Measurements from ENCODE around the gene LAIR1. TPM values are rescaled to one million over a fixed set of nuclear protein-coding genes. Genes with fewer than 3 reads are reported as not detected.
A peak's percentile ranks its signal among the peaks of the same experiment; 100 is the strongest.

The LAIR1 gene
- total RNA-seq, 1 experiment from 2014 or later = 0.37 TPM

DNA sequence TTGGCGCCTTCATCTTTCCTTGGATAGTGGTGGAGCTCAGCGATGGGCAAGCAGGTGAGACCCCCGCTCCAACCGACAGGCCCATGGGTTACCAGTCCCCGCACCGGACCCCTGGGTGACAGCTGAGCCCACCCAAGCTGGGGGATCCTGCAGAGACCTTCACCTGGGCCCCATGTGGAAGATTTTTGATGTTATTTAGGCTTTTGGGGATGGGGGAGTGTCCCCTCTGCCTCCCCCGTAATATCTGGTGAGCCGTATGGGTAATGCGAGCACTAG, 46.8 kb downstream of the LAIR1 start:
- ChIA-PET CTCF (interaction anchor here (1.2 to 3.6 kb wide), 2 partner anchors 28 to 51 kb away, joined by 3 to 36 read pairs; no protein-coding TSS in a partner anchor), POLR2A (interaction anchor here (0.5 to 1.7 kb wide), 3 partner anchors 129 to 1076 kb away, joined by 3 to 9 read pairs (median 4); partner anchors contain the start of gene MBOAT7)
- peaks cover 32% of the 10 kb centered on the region for H3K27me3 Mint-ChIP-seq (ENCODE audit: low read depth)
- peaks cover 32% of the 10 kb centered on the region for H3K9me3 Mint-ChIP-seq
- peaks cover 22% of the 10 kb centered on the region for H3K36me3 Mint-ChIP-seq
- DNase-seq (ENCODE audit: low spot score) (no peak), ATAC-seq (no peak)
- H3K4me3 Mint-ChIP-seq = no peak overlapping the region
- H3K4me1 Mint-ChIP-seq = peaks cover 12% of the 10 kb centered on the region
- no peak for TF ChIP-seq JAZF1 (CRISPR knock-in tag; IDR thresholded peaks at IDR 0.05)
- TF ChIP-seq, protein P1, sequence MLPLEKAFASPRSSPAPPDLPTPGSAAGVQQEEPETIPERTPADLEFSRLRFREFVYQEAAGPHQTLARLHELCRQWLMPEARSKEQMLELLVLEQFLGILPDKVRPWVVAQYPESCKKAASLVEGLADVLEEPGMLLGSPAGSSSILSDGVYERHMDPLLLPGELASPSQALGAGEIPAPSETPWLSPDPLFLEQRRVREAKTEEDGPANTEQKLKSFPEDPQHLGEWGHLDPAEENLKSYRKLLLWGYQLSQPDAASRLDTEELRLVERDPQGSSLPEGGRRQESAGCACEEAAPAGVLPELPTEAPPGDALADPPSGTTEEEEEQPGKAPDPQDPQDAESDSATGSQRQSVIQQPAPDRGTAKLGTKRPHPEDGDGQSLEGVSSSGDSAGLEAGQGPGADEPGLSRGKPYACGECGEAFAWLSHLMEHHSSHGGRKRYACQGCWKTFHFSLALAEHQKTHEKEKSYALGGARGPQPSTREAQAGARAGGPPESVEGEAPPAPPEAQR (CRISPR knock-in tag; IDR thresholded peaks at IDR 0.05) = no peak
- no peak for TF ChIP-seq ELF4 (CRISPR knock-in tag; IDR thresholded peaks at IDR 0.05; ENCODE audit: low read depth)
- no peak for TF ChIP-seq GRHL2 (CRISPR knock-in tag; IDR thresholded peaks at IDR 0.05; ENCODE audit: insufficient replicate concordance, severe bottlenecking)
- TF ChIP-seq, protein P2, sequence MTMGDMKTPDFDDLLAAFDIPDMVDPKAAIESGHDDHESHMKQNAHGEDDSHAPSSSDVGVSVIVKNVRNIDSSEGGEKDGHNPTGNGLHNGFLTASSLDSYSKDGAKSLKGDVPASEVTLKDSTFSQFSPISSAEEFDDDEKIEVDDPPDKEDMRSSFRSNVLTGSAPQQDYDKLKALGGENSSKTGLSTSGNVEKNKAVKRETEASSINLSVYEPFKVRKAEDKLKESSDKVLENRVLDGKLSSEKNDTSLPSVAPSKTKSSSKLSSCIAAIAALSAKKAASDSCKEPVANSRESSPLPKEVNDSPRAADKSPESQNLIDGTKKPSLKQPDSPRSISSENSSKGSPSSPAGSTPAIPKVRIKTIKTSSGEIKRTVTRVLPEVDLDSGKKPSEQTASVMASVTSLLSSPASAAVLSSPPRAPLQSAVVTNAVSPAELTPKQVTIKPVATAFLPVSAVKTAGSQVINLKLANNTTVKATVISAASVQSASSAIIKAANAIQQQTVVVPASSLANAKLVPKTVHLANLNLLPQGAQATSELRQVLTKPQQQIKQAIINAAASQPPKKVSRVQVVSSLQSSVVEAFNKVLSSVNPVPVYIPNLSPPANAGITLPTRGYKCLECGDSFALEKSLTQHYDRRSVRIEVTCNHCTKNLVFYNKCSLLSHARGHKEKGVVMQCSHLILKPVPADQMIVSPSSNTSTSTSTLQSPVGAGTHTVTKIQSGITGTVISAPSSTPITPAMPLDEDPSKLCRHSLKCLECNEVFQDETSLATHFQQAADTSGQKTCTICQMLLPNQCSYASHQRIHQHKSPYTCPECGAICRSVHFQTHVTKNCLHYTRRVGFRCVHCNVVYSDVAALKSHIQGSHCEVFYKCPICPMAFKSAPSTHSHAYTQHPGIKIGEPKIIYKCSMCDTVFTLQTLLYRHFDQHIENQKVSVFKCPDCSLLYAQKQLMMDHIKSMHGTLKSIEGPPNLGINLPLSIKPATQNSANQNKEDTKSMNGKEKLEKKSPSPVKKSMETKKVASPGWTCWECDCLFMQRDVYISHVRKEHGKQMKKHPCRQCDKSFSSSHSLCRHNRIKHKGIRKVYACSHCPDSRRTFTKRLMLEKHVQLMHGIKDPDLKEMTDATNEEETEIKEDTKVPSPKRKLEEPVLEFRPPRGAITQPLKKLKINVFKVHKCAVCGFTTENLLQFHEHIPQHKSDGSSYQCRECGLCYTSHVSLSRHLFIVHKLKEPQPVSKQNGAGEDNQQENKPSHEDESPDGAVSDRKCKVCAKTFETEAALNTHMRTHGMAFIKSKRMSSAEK (CRISPR knock-in tag; IDR thresholded peaks at IDR 0.05; ENCODE audit: borderline replicate concordance) = no peak
- no peak for TF ChIP-seq KAT7 (CRISPR knock-in tag; IDR thresholded peaks at IDR 0.05; ENCODE audit: borderline replicate concordance)
- TF ChIP-seq SMAD3 (CRISPR knock-in tag; IDR thresholded peaks at IDR 0.05; ENCODE audit: borderline replicate concordance) = no peak
- TF ChIP-seq FOXK1 (CRISPR knock-in tag; IDR thresholded peaks at IDR 0.05) = no peak
- TF ChIP-seq, protein P3, sequence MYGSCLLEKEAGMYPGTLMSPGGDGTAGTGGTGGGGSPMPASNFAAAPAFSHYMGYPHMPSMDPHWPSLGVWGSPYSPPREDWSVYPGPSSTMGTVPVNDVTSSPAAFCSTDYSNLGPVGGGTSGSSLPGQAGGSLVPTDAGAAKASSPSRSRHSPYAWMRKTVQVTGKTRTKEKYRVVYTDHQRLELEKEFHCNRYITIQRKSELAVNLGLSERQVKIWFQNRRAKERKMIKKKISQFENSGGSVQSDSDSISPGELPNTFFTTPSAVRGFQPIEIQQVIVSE (CRISPR knock-in tag; IDR thresholded peaks at IDR 0.05; ENCODE audit: borderline replicate concordance) = no peak
- no peak for TF ChIP-seq SMAD4 (CRISPR knock-in tag; IDR thresholded peaks at IDR 0.05)
- no peak for TF ChIP-seq NFE2L1 (CRISPR knock-in tag; IDR thresholded peaks at IDR 0.05)
- no peak for TF ChIP-seq MYBL2 (CRISPR knock-in tag; IDR thresholded peaks at IDR 0.05)
- TF ChIP-seq NFATC4 (CRISPR knock-in tag; IDR thresholded peaks at IDR 0.05) = no peak
- no peak for TF ChIP-seq ZNF317 (CRISPR knock-in tag; IDR thresholded peaks at IDR 0.05; ENCODE audit: borderline replicate concordance, low read depth)
- TF ChIP-seq, protein P4, sequence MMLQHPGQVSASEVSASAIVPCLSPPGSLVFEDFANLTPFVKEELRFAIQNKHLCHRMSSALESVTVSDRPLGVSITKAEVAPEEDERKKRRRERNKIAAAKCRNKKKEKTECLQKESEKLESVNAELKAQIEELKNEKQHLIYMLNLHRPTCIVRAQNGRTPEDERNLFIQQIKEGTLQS (CRISPR knock-in tag; conservative IDR thresholded peaks at IDR 0.05) = no peak
- H3K27ac Mint-ChIP-seq = no peak overlapping the region

DNA sequence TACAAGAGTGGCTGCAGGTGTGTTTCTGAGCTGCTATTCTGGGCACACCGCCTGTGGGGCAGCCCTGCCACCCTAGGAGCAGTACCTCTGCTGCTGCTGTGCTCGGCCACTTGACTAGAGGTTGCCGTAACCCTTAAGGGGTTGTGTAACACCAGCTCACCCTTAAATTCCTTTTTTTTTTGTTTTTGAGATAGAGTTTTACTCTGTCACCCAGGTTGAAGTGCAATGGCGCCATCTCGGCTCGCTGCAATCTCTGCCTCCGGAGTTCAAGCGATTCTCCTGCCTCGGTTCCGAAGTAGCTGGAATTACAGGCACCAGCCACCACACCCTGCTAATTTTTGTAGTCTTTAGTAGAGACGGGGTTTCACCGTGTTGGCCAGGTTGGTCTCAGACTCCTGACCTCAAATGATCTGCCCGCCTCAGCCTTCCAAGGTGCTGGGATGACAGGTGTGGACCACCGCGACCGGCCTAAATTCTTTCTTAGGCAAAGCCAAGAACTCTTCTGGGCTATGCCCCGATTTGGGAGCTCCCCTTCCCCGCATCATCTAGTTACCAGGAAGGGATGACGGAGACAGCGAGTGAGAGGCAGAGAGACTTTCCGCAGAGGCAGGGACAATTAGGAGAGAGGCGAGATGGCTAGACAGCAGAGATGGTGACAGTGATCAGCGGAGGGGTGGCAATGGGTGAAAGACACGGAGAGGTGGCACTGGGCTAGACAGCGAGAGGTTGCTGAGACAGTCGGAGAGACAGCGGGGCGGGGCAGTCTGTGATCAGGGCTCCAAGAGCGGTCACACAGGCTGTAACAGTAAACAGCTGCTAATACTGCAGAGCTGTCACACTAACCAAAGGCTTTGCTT, 47.4 kb downstream of the LAIR1 start:
- Mint-ChIP-seq H3K4me1 (peaks cover 12% of the 10 kb centered on the region), H3K27me3 (ENCODE audit: low read depth) (peaks cover 27% of the 10 kb centered on the region), H3K36me3 (peaks cover 18% of the 10 kb centered on the region), H3K9me3 (peaks cover 30% of the 10 kb centered on the region), H3K27ac (peak overlapping the region; percentile 81), H3K4me3 (no peak overlapping the region)
- ATAC-seq (peak; percentile 40), DNase-seq (ENCODE audit: low spot score) (no peak)
- CTCF ChIA-PET = interaction anchor here (0.5 to 3.6 kb wide), 13 partner anchors 8 to 405 kb away, joined by 3 to 36 read pairs (median 5); partner anchors contain the start of gene MBOAT7
- POLR2A ChIA-PET = interaction anchor here (0.5 to 1.7 kb wide), 7 partner anchors 62 to 1076 kb away, joined by 3 to 9 read pairs (median 4); partner anchors contain the start of genes MBOAT7 and TSEN34
- TF ChIP-seq, protein P5, sequence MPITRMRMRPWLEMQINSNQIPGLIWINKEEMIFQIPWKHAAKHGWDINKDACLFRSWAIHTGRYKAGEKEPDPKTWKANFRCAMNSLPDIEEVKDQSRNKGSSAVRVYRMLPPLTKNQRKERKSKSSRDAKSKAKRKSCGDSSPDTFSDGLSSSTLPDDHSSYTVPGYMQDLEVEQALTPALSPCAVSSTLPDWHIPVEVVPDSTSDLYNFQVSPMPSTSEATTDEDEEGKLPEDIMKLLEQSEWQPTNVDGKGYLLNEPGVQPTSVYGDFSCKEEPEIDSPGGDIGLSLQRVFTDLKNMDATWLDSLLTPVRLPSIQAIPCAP (CRISPR knock-in tag; IDR thresholded peaks at IDR 0.05) = no peak
- TF ChIP-seq CBFB (CRISPR knock-in tag; IDR thresholded peaks at IDR 0.05; ENCODE audit: low read depth) = no peak
- TF ChIP-seq, protein P6, sequence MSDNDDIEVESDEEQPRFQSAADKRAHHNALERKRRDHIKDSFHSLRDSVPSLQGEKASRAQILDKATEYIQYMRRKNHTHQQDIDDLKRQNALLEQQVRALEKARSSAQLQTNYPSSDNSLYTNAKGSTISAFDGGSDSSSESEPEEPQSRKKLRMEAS (CRISPR knock-in tag; IDR thresholded peaks at IDR 0.05) = no peak
- TF ChIP-seq, protein P7, sequence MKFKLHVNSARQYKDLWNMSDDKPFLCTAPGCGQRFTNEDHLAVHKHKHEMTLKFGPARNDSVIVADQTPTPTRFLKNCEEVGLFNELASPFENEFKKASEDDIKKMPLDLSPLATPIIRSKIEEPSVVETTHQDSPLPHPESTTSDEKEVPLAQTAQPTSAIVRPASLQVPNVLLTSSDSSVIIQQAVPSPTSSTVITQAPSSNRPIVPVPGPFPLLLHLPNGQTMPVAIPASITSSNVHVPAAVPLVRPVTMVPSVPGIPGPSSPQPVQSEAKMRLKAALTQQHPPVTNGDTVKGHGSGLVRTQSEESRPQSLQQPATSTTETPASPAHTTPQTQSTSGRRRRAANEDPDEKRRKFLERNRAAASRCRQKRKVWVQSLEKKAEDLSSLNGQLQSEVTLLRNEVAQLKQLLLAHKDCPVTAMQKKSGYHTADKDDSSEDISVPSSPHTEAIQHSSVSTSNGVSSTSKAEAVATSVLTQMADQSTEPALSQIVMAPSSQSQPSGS (CRISPR knock-in tag; IDR thresholded peaks at IDR 0.05; ENCODE audit: borderline replicate concordance, low read depth) = no peak
- TF ChIP-seq, protein P8, sequence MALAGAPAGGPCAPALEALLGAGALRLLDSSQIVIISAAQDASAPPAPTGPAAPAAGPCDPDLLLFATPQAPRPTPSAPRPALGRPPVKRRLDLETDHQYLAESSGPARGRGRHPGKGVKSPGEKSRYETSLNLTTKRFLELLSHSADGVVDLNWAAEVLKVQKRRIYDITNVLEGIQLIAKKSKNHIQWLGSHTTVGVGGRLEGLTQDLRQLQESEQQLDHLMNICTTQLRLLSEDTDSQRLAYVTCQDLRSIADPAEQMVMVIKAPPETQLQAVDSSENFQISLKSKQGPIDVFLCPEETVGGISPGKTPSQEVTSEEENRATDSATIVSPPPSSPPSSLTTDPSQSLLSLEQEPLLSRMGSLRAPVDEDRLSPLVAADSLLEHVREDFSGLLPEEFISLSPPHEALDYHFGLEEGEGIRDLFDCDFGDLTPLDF (CRISPR knock-in tag; IDR thresholded peaks at IDR 0.05) = no peak
